SK-N-SH (cell line): ENCODE measurements around the gene CELF4. TPM values are rescaled to one million over a fixed set of nuclear protein-coding genes. Genes with fewer than 3 reads are reported as not detected.

Experiments used
- CTCF ChIA-PET: fragments of 300-600, 350-600 bp; formaldehyde crosslinking; extraction: SDS; loops from one replicate; lab custom pipeline; 2021; lab: Yijun Ruan, JAX
- POLR2A ChIA-PET: fragments of 350-600 bp; sonication (Branson Sonifier 250); formaldehyde crosslinking; extraction: SDS; loops from one replicate; lab custom pipeline; 2020; ENCODE audit warnings: antibody characterized with exemption, inconsistent platforms; lab: Yijun Ruan, JAX
- DNase-seq: peaks from one replicate; pipeline ENCODE4 v3.0.0; 2012
- H2AFZ ChIP-seq: fragments of 200-600 bp; sonication (generic); 2 replicates; pipeline ENCODE4 v1.8.1; 2016; ENCODE audit warnings: antibody characterized with exemption, mild to moderate bottlenecking, low read depth
- H3F3A ChIP-seq: fragments of 200-600 bp; sonication (generic); replicated peaks from 2 replicates; pipeline ENCODE3; 2016; ENCODE audit warnings: antibody characterized with exemption, mild to moderate bottlenecking; ENCODE audit not compliant: insufficient read depth
- H3K27ac ChIP-seq, 2 experiments: fragments of 200-500 bp in 1 of 2; fragments of 200-600 bp in 1 of 2; sonication (Bioruptor generic) in 1 of 2; sonication (generic), shearing (Covaris generic) in 1 of 2; 2 replicates each; pipeline versions ENCODE4 v1.5.1 to v1.6.1; 2014 to 2016; ENCODE audit warnings: low read depth in 2 of 2, inconsistent platforms in 1 of 2, low read length in 1 of 2, mild to moderate bottlenecking in 1 of 2, mixed read lengths in 1 of 2
- H3K27me3 ChIP-seq: fragments of 200-600 bp; sonication (generic), shearing (Covaris generic); 2 replicates; pipeline ENCODE4 v1.6.1; 2016; ENCODE audit warnings: mixed run types; ENCODE audit not compliant: insufficient read depth
- H3K36me3 ChIP-seq, 2 experiments: fragments of 200-500 bp in 1 of 2; fragments of 200-600 bp in 1 of 2; sonication (Bioruptor generic) in 1 of 2; sonication (generic) in 1 of 2; replicated peaks in 1 of 2; 2 replicates each; pipeline versions ENCODE3 to v1.5.1; 2014 to 2016; ENCODE audit warnings: low read length in 1 of 2, mild to moderate bottlenecking in 1 of 2; ENCODE audit not compliant: insufficient read depth in 2 of 2, control insufficient read depth in 1 of 2
- H3K4me1 ChIP-seq, 2 experiments: fragments of 200-500 bp in 1 of 2; fragments of 200-600 bp in 1 of 2; sonication (Bioruptor generic) in 1 of 2; sonication (generic), shearing (Covaris generic) in 1 of 2; 2 replicates each; pipeline versions ENCODE4 v1.5.1 to v1.6.1; 2014 to 2016; ENCODE audit warnings: low read depth in 1 of 2, low read length in 1 of 2, mixed run types in 1 of 2; ENCODE audit not compliant: insufficient read depth in 2 of 2, control insufficient read depth in 1 of 2
- H3K4me2 ChIP-seq: fragments of 200-600 bp; sonication (generic), shearing (Covaris generic); 2 replicates; pipeline ENCODE4 v1.6.1; 2017; ENCODE audit warnings: mixed run types
- H3K4me3 ChIP-seq, 2 experiments: fragments of 200-500 bp in 1 of 2; fragments of 200-600 bp in 1 of 2; sonication (Bioruptor generic) in 1 of 2; sonication (generic), shearing (Covaris generic) in 1 of 2; 2 replicates each; pipeline versions ENCODE4 v1.5.1 to v1.8.1; 2014 to 2016; ENCODE audit warnings: low read depth in 2 of 2, inconsistent platforms in 1 of 2, low read length in 1 of 2, mild to moderate bottlenecking in 1 of 2, mixed read lengths in 1 of 2, moderate library complexity in 1 of 2
- H3K79me2 ChIP-seq: fragments of 200-600 bp; sonication (generic); 2 replicates; pipeline ENCODE4 v1.8.1; 2017; ENCODE audit warnings: mild to moderate bottlenecking; ENCODE audit not compliant: insufficient read depth
- H3K9ac ChIP-seq: fragments of 200-600 bp; sonication (generic); 2 replicates; pipeline ENCODE4 v1.6.1; 2017; ENCODE audit warnings: mixed run types
- H3K9me2 ChIP-seq: fragments of 200-600 bp; sonication (generic); 2 replicates; pipeline ENCODE4 v1.6.1; 2017; ENCODE audit warnings: mixed run types
- H3K9me3 ChIP-seq: fragments of 200-600 bp; sonication (generic); 2 replicates; pipeline ENCODE4 v1.6.1; 2017; ENCODE audit warnings: mixed run types, mild to moderate bottlenecking, moderate library complexity
- H4K20me1 ChIP-seq: fragments of 200-600 bp; sonication (generic); 2 replicates; pipeline ENCODE4 v1.6.1; 2017; ENCODE audit warnings: mild to moderate bottlenecking, mixed run types; ENCODE audit not compliant: insufficient read depth
- EP300 ChIP-seq, 2 experiments: IDR thresholded peaks; 2 replicates each; pipeline versions ENCODE4 v1.4.0 to v1.6.1; 2012; ENCODE audit warnings: borderline replicate concordance in 1 of 2, low read depth in 1 of 2, low read length in 1 of 2
- FOSL2 ChIP-seq: IDR thresholded peaks from 2 replicates; pipeline ENCODE4 v1.4.0; 2012; ENCODE audit warnings: low read depth, mild to moderate bottlenecking, moderate library complexity, borderline replicate concordance
- FOXM1 ChIP-seq: IDR thresholded peaks from 2 replicates; pipeline ENCODE4 v1.4.0; 2012; ENCODE audit warnings: low read depth, mild to moderate bottlenecking
- GABPA ChIP-seq: IDR thresholded peaks from 2 replicates; pipeline ENCODE4 v1.4.0; 2012; ENCODE audit warnings: low read depth, mild to moderate bottlenecking
- JUND ChIP-seq: IDR thresholded peaks from 2 replicates; pipeline ENCODE4 v1.4.0; 2012
- MAX ChIP-seq: IDR thresholded peaks from 2 replicates; pipeline ENCODE4 v1.4.0; 2012; ENCODE audit warnings: low read depth
- MEF2A ChIP-seq: IDR thresholded peaks from 2 replicates; pipeline ENCODE4 v1.4.0; 2012; ENCODE audit warnings: low read depth, borderline replicate concordance
- NRF1 ChIP-seq: IDR thresholded peaks from 2 replicates; pipeline ENCODE4 v1.6.1; 2012; ENCODE audit warnings: low read depth, mild to moderate bottlenecking, low read length
- RXRA ChIP-seq: IDR thresholded peaks from 2 replicates; pipeline ENCODE4 v1.4.0; 2012; ENCODE audit warnings: low read depth, mild to moderate bottlenecking, borderline replicate concordance
- TAF1 ChIP-seq: IDR thresholded peaks from 2 replicates; pipeline ENCODE4 v1.6.1; 2012; ENCODE audit warnings: low read depth, mild to moderate bottlenecking, low read length, moderate library complexity, borderline replicate concordance
- TCF12 ChIP-seq: IDR thresholded peaks from 2 replicates; pipeline ENCODE4 v1.4.0; 2012
- USF1 ChIP-seq: IDR thresholded peaks from 2 replicates; pipeline ENCODE4 v1.4.0; 2012; ENCODE audit warnings: low read depth, borderline replicate concordance
- USF2 ChIP-seq: fragments of 150-350 bp; IDR thresholded peaks from 2 replicates; pipeline ENCODE4 v1.6.1; 2017; ENCODE audit warnings: antibody characterized with exemption, low read length, low read depth, borderline replicate concordance
- YY1 ChIP-seq: IDR thresholded peaks from 2 replicates; pipeline ENCODE4 v1.4.0; 2012; ENCODE audit warnings: low read depth, mild to moderate bottlenecking
- WGBS: methylation state at CpG from one replicate; pipeline ENCODE4 v1.1.6; 2017; ENCODE audit warnings: low lambda C conversion rate; 5-methylcytosine and 5-hydroxymethylcytosine counted together
- polyA plus RNA-seq, 3 experiments: library from polyadenylated mRNA; depleted of rRNA; stranded (reverse); fragments of >200 nt; gene quantifications; 2 replicates each; pipeline ENCODE4 v1.2.3, GENCODE V29; 2012
- TF ChIP-seq, protein P1 (sequence below): IDR thresholded peaks from 2 replicates; pipeline ENCODE4 v1.4.0; 2012; ENCODE audit warnings: low read depth, borderline replicate concordance
- TF ChIP-seq, protein P2 (sequence below): fragments of 150-350 bp; IDR thresholded peaks from 2 replicates; pipeline ENCODE4 v1.6.1; 2016; ENCODE audit warnings: mild to moderate bottlenecking, low read depth, low read length

The CELF4 gene
- polyA plus RNA-seq, 1 of the 3 experiments (the other 2 are of a cell fraction): 0.26 TPM

DNA sequence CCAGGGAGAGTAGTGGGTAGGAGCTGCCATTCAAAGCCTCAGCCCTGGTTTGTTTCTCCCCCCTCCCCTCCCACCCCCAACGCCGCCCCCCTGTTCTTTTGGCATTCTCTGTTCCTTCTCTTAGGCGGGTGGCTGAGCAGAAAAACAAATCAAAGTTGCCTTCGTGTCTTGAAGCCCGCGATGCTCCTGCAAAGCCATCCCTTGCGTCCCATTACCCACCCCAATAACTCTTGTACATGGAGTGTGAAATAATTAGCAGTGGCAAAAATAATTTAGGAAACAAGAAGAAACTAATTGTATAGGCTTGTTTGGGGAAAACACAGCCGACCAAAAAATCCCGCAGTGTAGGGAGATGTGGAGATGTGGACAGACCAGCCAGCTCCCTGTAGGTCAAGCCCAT lies 59.6 kb downstream of the CELF4 start:
- no peak overlapping the region for H2AFZ ChIP-seq
- no peak overlapping the region for H3K9ac ChIP-seq
- H3K27me3 ChIP-seq: no peaks in the 10 kb centered on the region
- TF ChIP-seq MEF2A (no peak), EP300 (IDR thresholded peaks at IDR 0.05; ENCODE audit: borderline replicate concordance in 1 of 2, low read depth in 1 of 2, low read length in 1 of 2) (no peak), MAX (no peak)
- 36% methylated on average over 9 of the region's 9 CpGs for WGBS
- no peak overlapping the region; a peak in 1 of 4 replicates for H3K27ac ChIP-seq
- H3K9me3 ChIP-seq: no peaks in the 10 kb centered on the region
- DNase-seq: no peak
- CTCF ChIA-PET: interaction anchor here (0.6 kb wide), 1 partner anchor 112 kb away, joined by 3 read pairs; no protein-coding TSS in a partner anchor
- no peaks in the 10 kb centered on the region for H3F3A ChIP-seq
- no peaks in the 10 kb centered on the region for H3K36me3 ChIP-seq
- no peak overlapping the region for H3K4me2 ChIP-seq
- POLR2A ChIA-PET: no interaction called here
- H4K20me1 ChIP-seq: no peaks in the 10 kb centered on the region
- H3K9me2 ChIP-seq: no peaks in the 10 kb centered on the region
- H3K4me1 ChIP-seq: peaks cover 0 to 67% of the 10 kb centered on the region in 2 experiments; a peak in 2 of 4 replicates
- H3K4me3 ChIP-seq: no peak overlapping the region
- H3K79me2 ChIP-seq: no peaks in the 10 kb centered on the region

DNA sequence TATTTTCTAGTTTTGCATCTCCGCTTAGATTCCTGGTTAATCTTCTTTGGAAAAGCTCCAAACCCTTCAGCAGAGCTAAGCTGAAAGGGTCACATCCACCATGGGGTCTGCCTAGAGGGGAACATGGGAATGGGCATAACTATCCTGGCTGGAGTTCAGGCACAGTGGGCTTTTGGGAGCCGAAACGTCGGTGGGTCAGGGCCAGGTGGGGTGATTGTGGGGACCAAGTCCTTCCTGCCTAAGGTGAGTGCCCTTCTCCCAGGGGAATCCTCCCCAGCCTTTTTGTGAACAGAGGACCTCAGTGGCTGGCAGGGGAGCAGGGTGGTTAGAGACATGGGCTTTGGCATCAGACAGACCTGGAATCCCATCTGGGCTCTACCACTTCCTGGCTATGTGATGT lies 60.3 kb downstream of the CELF4 start:
- ChIA-PET POLR2A (no interaction called here), CTCF (interaction anchor here (0.6 to 0.9 kb wide), 2 partner anchors 8 to 120 kb away, joined by 3 read pairs; no protein-coding TSS in a partner anchor)
- H3K27ac ChIP-seq: peak overlapping the region in 1 of 2 experiments; percentile 82; a peak in 2 of 4 replicates
- H3F3A ChIP-seq: no peaks in the 10 kb centered on the region
- TF ChIP-seq TAF1: no peak
- TF ChIP-seq FOSL2: no peak
- TF ChIP-seq NRF1: no peak
- no peak for TF ChIP-seq GABPA
- H3K27me3 ChIP-seq: no peaks in the 10 kb centered on the region
- H3K4me2 ChIP-seq: no peak overlapping the region
- DNase-seq: no peak
- no peaks in the 10 kb centered on the region for H3K79me2 ChIP-seq
- no peak overlapping the region for H2AFZ ChIP-seq
- no peaks in the 10 kb centered on the region for H3K36me3 ChIP-seq
- H3K4me3 ChIP-seq: no peak overlapping the region
- H3K9me3 ChIP-seq: no peaks in the 10 kb centered on the region
- H3K9me2 ChIP-seq: no peaks in the 10 kb centered on the region
- H3K9ac ChIP-seq: no peak overlapping the region
- no peaks in the 10 kb centered on the region for H4K20me1 ChIP-seq
- peaks cover 0 to 70% of the 10 kb centered on the region in 2 experiments; a peak in 2 of 4 replicates for H3K4me1 ChIP-seq
- 57% methylated on average over 3 of the region's 4 CpGs for WGBS

GRCh38 chr18:37502601-37503000 lies 63.0 kb downstream of the CELF4 start:
- H3K9me2 ChIP-seq: no peaks in the 10 kb centered on the region
- WGBS: 40% methylated on average over 4 of the region's 4 CpGs
- no peak for DNase-seq
- H3K9ac ChIP-seq: no peak overlapping the region
- no peaks in the 10 kb centered on the region for H3K79me2 ChIP-seq
- H2AFZ ChIP-seq: no peak overlapping the region
- no peaks in the 10 kb centered on the region for H3F3A ChIP-seq
- no peaks in the 10 kb centered on the region for H3K27me3 ChIP-seq
- H3K36me3 ChIP-seq: no peaks in the 10 kb centered on the region
- POLR2A ChIA-PET: no interaction called here
- CTCF ChIA-PET: interaction anchor here (0.6 to 2.1 kb wide), 5 partner anchors 12 to 166 kb away, joined by 3 to 7 read pairs (median 3); no protein-coding TSS in a partner anchor
- H4K20me1 ChIP-seq: no peaks in the 10 kb centered on the region
- H3K9me3 ChIP-seq: no peaks in the 10 kb centered on the region
- no peak overlapping the region for H3K4me3 ChIP-seq
- H3K4me1 ChIP-seq: peaks cover 0 to 64% of the 10 kb centered on the region in 2 experiments; a peak in 2 of 4 replicates
- H3K4me2 ChIP-seq: no peak overlapping the region
- no peak overlapping the region for H3K27ac ChIP-seq
- TF ChIP-seq EP300 (IDR thresholded peaks at IDR 0.05; ENCODE audit: borderline replicate concordance in 1 of 2, low read depth in 1 of 2, low read length in 1 of 2): no peak
- TF ChIP-seq USF1: no peak
- TF ChIP-seq FOXM1: no peak
- TF ChIP-seq MAX: no peak
- no peak for TF ChIP-seq USF2
- TF ChIP-seq RXRA: no peak
- TF ChIP-seq JUND: no peak
- TF ChIP-seq MEF2A: no peak
- no peak for TF ChIP-seq TCF12
- TF ChIP-seq, protein P1, sequence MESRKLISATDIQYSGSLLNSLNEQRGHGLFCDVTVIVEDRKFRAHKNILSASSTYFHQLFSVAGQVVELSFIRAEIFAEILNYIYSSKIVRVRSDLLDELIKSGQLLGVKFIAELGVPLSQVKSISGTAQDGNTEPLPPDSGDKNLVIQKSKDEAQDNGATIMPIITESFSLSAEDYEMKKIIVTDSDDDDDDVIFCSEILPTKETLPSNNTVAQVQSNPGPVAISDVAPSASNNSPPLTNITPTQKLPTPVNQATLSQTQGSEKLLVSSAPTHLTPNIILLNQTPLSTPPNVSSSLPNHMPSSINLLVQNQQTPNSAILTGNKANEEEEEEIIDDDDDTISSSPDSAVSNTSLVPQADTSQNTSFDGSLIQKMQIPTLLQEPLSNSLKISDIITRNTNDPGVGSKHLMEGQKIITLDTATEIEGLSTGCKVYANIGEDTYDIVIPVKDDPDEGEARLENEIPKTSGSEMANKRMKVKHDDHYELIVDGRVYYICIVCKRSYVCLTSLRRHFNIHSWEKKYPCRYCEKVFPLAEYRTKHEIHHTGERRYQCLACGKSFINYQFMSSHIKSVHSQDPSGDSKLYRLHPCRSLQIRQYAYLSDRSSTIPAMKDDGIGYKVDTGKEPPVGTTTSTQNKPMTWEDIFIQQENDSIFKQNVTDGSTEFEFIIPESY: no peak
- TF ChIP-seq YY1: no peak
- TF ChIP-seq, protein P2, sequence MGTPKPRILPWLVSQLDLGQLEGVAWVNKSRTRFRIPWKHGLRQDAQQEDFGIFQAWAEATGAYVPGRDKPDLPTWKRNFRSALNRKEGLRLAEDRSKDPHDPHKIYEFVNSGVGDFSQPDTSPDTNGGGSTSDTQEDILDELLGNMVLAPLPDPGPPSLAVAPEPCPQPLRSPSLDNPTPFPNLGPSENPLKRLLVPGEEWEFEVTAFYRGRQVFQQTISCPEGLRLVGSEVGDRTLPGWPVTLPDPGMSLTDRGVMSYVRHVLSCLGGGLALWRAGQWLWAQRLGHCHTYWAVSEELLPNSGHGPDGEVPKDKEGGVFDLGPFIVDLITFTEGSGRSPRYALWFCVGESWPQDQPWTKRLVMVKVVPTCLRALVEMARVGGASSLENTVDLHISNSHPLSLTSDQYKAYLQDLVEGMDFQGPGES: no peak
